Measurements from ENCODE around the gene KCNG3.

DNA sequence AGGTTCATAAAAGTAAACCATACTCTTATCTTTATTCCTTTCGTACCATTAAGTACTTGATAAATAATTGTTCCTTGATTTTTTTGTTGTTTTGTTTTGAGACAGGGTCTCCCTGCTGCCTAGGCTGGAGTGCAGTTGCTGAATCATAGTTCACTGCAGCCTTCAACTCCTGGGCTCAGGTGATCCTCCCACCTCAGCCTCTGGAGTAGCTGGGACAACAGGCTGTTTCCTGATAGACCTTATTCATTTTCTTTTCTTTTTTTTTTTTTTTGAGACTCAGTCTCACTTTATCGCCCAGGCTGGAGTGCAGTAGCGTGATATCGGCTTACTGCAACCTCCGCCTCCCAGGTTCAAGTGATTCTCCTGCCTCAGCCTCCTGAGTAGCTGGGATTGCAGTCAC is 5.5 kb downstream of the KCNG3 start:
- TF ChIP-seq, protein P1, sequence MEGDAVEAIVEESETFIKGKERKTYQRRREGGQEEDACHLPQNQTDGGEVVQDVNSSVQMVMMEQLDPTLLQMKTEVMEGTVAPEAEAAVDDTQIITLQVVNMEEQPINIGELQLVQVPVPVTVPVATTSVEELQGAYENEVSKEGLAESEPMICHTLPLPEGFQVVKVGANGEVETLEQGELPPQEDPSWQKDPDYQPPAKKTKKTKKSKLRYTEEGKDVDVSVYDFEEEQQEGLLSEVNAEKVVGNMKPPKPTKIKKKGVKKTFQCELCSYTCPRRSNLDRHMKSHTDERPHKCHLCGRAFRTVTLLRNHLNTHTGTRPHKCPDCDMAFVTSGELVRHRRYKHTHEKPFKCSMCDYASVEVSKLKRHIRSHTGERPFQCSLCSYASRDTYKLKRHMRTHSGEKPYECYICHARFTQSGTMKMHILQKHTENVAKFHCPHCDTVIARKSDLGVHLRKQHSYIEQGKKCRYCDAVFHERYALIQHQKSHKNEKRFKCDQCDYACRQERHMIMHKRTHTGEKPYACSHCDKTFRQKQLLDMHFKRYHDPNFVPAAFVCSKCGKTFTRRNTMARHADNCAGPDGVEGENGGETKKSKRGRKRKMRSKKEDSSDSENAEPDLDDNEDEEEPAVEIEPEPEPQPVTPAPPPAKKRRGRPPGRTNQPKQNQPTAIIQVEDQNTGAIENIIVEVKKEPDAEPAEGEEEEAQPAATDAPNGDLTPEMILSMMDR (IDR thresholded peaks at IDR 0.05): no peak
- no peak for TF ChIP-seq ZFX (IDR thresholded peaks at IDR 0.05; ENCODE audit: borderline replicate concordance)
